Uterus (tissue), 2 donors: ENCODE results near the gene APOBEC3F.

Experiments
- POLR2A ChIP-seq, 2 donors: fragments of 450-650 bp; IDR thresholded peaks; one replicate each; pipeline ENCODE4 v1.6.1; 2016; ENCODE audit warnings: antibody characterized with exemption in 2 of 2, mild to moderate bottlenecking in 1 of 2, moderate library complexity in 1 of 2
- TF ChIP-seq, protein P1 (sequence below), 4 experiments: fragments of 200-600 bp in 2 of 4; fragments of 450-650 bp in 2 of 4; sonication (generic) in 2 of 4; IDR thresholded peaks; one replicate each; pipeline ENCODE4 v1.5.1; 2016 to 2019; ENCODE audit warnings: antibody characterized with exemption in 4 of 4, mild to moderate bottlenecking in 2 of 4, moderate library complexity in 1 of 4

DNA sequence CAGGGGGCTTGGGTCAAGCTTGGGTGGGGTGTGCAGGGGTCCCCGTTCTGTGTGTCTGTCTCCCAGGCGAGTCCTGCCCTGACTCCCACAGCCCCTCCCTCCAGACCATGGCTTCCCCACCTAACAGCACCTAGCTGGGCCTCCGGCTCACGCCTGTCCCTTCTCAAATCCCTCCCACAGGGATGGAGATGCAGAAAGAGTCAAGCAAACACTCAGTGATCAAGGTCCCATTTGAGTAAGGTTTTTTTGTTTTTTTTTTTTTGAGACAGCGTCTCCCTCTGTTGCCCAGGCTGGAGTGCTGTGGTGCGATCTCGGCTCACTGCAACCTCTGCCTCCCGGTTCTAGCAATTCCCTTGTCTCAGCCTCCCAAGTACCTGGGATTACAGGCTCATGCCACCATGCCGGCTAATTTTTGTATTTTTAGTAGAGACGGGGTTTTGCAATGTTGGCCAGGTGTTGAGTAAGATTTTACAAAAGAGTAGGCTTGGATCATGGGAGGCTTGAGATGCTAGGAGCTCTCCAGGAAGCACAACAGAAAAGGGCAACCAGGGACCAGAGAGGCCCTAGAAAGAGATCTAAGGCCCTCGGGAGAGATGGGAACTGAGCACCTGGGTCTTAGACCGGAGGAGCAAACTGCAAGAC lies 14.0 kb upstream of the APOBEC3F start:
- TF ChIP-seq POLR2A (IDR thresholded peaks at IDR 0.05): no peak
- TF ChIP-seq, protein P1, sequence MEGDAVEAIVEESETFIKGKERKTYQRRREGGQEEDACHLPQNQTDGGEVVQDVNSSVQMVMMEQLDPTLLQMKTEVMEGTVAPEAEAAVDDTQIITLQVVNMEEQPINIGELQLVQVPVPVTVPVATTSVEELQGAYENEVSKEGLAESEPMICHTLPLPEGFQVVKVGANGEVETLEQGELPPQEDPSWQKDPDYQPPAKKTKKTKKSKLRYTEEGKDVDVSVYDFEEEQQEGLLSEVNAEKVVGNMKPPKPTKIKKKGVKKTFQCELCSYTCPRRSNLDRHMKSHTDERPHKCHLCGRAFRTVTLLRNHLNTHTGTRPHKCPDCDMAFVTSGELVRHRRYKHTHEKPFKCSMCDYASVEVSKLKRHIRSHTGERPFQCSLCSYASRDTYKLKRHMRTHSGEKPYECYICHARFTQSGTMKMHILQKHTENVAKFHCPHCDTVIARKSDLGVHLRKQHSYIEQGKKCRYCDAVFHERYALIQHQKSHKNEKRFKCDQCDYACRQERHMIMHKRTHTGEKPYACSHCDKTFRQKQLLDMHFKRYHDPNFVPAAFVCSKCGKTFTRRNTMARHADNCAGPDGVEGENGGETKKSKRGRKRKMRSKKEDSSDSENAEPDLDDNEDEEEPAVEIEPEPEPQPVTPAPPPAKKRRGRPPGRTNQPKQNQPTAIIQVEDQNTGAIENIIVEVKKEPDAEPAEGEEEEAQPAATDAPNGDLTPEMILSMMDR (IDR thresholded peaks at IDR 0.05): no peak
